CD4-positive, alpha-beta T cell (primary cell): ENCODE results near the gene MAN1A1. TPM values are rescaled to one million over a fixed set of nuclear protein-coding genes. Genes with fewer than 3 reads are reported as not detected.
A peak's percentile ranks its signal among the peaks of the same experiment; 100 is the strongest.

Experiments
- ATAC-seq: fragments of 200-7000 bp; cut with Tn5 transposase; one replicate; pipeline ENCODE4 v1.10.0; 2022; ENCODE audit warnings: mild to moderate bottlenecking; ENCODE audit not compliant: poor library complexity
- CTCF ChIA-PET: fragments of 350-600 bp; sonication (Branson Sonifier 250); formaldehyde crosslinking; loops from one replicate; lab custom pipeline; 2021; ENCODE audit warnings: antibody characterized with exemption, inconsistent platforms; lab: Charles Lee
- POLR2A ChIA-PET: fragments of 350-600 bp; sonication (Branson Sonifier 250); formaldehyde crosslinking; loops from one replicate; lab custom pipeline; 2021; ENCODE audit warnings: antibody characterized with exemption, inconsistent platforms; lab: Charles Lee
- DNase-seq, 14 experiments: peaks; one replicate each; pipeline ENCODE4 v3.0.0-alpha.2; 2013 to 2020; ENCODE audit warnings: mixed read lengths in 2 of 14
- H3K27ac ChIP-seq, 2 donors: one replicate each; pipeline versions ENCODE4 v1.5.1 to v1.7.0; 2013; ENCODE audit warnings: low read length in 2 of 2, low read depth in 1 of 2, mild to moderate bottlenecking in 1 of 2
- H3K27me3 ChIP-seq, 2 experiments: 1 replicate in 1 of 2; 2 replicates in 1 of 2; pipeline versions ENCODE4 v1.6.1 to v1.7.0; 2013; ENCODE audit warnings: low read length in 2 of 2, control low read depth in 1 of 2, mild to moderate bottlenecking in 1 of 2, moderate library complexity in 1 of 2; ENCODE audit not compliant: insufficient read depth in 2 of 2, control insufficient read depth in 1 of 2
- H3K36me3 ChIP-seq: one replicate; pipeline ENCODE4 v1.6.1; 2013; ENCODE audit warnings: low read length, control low read depth; ENCODE audit not compliant: insufficient read depth
- H3K4me1 ChIP-seq: one replicate; pipeline ENCODE4 v1.6.1; 2013; ENCODE audit warnings: low read length, control low read depth; ENCODE audit not compliant: insufficient read depth
- H3K4me3 ChIP-seq: one replicate; pipeline ENCODE4 v1.5.1; 2013; ENCODE audit warnings: mild to moderate bottlenecking, low read length, moderate library complexity
- H3K9me3 ChIP-seq, 2 experiments: 1 replicate in 1 of 2; 2 replicates in 1 of 2; pipeline versions ENCODE4 v1.6.1 to v1.7.0; 2013; ENCODE audit warnings: low read length in 2 of 2, mild to moderate bottlenecking in 2 of 2, control low read depth in 1 of 2, moderate library complexity in 1 of 2; ENCODE audit not compliant: control insufficient read depth in 1 of 2, insufficient read depth in 1 of 2
- H3K27ac Mint-ChIP-seq: one replicate; pipeline ENCODE4 v1.8.0; 2020; ENCODE audit warnings: mixed read lengths
- H3K27me3 Mint-ChIP-seq: one replicate; pipeline ENCODE4 v1.8.0; 2021; ENCODE audit warnings: mixed read lengths
- H3K36me3 Mint-ChIP-seq: one replicate; pipeline ENCODE4 v1.8.0; 2021; ENCODE audit warnings: low read depth, mixed read lengths
- H3K4me1 Mint-ChIP-seq: one replicate; pipeline ENCODE4 v1.8.0; 2021; ENCODE audit warnings: low read depth, mixed read lengths
- H3K4me3 Mint-ChIP-seq: one replicate; pipeline ENCODE4 v1.8.0; 2020; ENCODE audit warnings: mild to moderate bottlenecking, mixed read lengths
- H3K9me3 Mint-ChIP-seq: one replicate; pipeline ENCODE4 v1.8.0; 2020; ENCODE audit warnings: mixed read lengths
- intact Hi-C, 2 experiments: fragments of 100-400 bp; cut with DNase I in 1 of 2; cut with micrococcal nuclease in 1 of 2; formaldehyde crosslinking; loops; one replicate each; pipeline versions ENCODE4 v1.15.1 to v1.9.0; 2023 to 2025; cut with DNase I, micrococcal nuclease
- total RNA-seq, 174 experiments: library from RNA in 2 of 174; stranded (reverse) in 2 of 174; gene quantifications; one replicate each; pipeline ENCODE4 v1.2.3 and lab custom pipeline; 2021 to 2026
- TF ChIP-seq, protein P1 (sequence below): fragments of 200-600 bp; IDR thresholded peaks from one replicate; pipeline ENCODE4 v1.8.0; 2022; ENCODE audit warnings: antibody characterized with exemption, mild to moderate bottlenecking

Gene MAN1A1
- total RNA-seq, 2 experiments from 2014 or later = 4.5 to 4.9 TPM

DNA sequence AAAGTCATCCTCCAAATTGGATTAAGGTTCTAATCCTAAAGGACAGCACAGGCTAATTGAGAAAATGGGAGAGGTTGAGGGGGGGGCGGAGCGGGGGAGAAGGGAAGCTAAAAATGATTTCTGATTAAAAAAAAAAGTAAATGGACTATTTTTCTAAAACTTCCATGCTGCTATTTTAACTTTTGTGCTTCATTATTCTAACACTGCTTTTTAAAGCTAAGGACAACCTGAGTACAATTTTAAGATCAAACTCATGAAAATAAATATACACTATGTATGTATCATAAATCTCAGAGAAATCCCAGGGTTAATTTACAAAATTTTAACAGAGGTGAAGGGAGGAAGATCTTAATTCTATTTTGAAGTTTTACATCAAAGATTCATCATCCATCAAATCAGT, 4.4 kb downstream of the MAN1A1 start:
- TF ChIP-seq, protein P1, sequence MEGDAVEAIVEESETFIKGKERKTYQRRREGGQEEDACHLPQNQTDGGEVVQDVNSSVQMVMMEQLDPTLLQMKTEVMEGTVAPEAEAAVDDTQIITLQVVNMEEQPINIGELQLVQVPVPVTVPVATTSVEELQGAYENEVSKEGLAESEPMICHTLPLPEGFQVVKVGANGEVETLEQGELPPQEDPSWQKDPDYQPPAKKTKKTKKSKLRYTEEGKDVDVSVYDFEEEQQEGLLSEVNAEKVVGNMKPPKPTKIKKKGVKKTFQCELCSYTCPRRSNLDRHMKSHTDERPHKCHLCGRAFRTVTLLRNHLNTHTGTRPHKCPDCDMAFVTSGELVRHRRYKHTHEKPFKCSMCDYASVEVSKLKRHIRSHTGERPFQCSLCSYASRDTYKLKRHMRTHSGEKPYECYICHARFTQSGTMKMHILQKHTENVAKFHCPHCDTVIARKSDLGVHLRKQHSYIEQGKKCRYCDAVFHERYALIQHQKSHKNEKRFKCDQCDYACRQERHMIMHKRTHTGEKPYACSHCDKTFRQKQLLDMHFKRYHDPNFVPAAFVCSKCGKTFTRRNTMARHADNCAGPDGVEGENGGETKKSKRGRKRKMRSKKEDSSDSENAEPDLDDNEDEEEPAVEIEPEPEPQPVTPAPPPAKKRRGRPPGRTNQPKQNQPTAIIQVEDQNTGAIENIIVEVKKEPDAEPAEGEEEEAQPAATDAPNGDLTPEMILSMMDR = no peak
- no peaks in the 10 kb centered on the region for H3K27me3 Mint-ChIP-seq
- intact Hi-C loops = loop anchor here in 1 of 2 experiments (10.0 kb wide), 3 partner anchors 410 to 1990 kb away; partner anchors contain the start of genes MCM9, NUS1 and TBC1D32
- ChIA-PET POLR2A (interaction anchor here (2.5 kb wide), 1 partner anchor 31 kb away, joined by 10 read pairs; no protein-coding TSS in a partner anchor), CTCF (no interaction called here)
- H3K36me3 Mint-ChIP-seq = peaks cover 6% of the 10 kb centered on the region
- no peaks in the 10 kb centered on the region for H3K9me3 ChIP-seq
- no peak for ATAC-seq
- H3K9me3 Mint-ChIP-seq = no peaks in the 10 kb centered on the region
- H3K4me1 ChIP-seq = peaks cover 30% of the 10 kb centered on the region
- H3K27me3 ChIP-seq = no peaks in the 10 kb centered on the region
- no peak overlapping the region for H3K4me3 ChIP-seq
- H3K27ac ChIP-seq = no peak overlapping the region
- peak overlapping the region; percentile 0 for H3K4me3 Mint-ChIP-seq
- H3K36me3 ChIP-seq = no peaks in the 10 kb centered on the region
- no peak overlapping the region for H3K27ac Mint-ChIP-seq
- peaks cover 66% of the 10 kb centered on the region for H3K4me1 Mint-ChIP-seq
- DNase-seq = no peak

DNA sequence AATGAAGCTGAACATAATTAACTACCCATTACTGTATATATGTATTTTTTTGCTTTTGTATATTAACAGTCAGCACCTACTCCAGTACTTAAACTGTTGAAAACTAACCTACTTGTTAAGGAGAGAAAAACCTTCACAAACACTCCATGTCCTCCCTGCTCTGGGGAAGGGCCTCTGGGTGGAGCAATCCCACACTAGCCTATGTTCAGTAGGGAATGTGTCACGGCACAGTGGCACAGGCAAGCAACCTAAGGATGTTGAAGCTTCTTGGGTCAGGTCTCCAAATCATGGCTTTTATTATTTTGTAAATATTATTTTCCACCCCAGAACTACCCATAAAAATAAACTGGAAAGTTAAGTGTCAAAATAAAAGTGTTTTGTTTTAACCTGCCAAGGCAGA, 5.3 kb downstream of the MAN1A1 start:
- H3K36me3 Mint-ChIP-seq = peaks cover 5% of the 10 kb centered on the region

DNA sequence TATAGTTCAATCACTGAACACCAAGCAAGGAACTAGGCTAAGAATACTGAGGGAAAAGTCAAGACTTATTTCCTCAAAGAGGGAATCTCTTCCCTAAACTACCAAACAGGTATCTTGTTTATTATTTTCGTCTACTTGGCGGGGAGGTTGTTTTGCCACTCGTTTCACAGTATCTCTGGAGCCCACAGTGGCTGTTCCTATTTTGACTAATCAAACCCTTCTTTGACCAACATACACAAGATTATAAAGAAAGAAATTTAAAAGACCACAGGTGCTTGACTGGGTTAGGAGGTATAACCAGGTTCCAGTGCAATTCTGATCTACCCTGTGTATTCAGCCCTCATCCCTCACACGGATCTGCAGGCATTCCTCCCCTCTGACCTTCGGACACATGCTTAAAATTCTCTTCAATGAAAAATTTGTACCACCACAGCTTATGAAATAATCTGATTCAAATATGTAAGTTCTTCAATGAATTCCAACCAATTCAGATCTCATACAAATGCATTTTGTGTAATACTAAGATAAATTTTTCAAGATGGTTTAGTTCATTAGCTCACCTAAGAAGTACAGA, 5.9 kb downstream of the MAN1A1 start:
- intact Hi-C loops = loop anchor here in 1 of 2 experiments (10.0 kb wide), 3 partner anchors 409 to 1991 kb away; partner anchors contain the start of genes MCM9, NUS1 and TBC1D32
- CTCF ChIA-PET = interaction anchor here (0.7 to 2.7 kb wide), 2 partner anchors 9 to 458 kb away, joined by 3 to 8 read pairs; no protein-coding TSS in a partner anchor

More for the DNA sequence above, 5.3 kb downstream of the MAN1A1 start:
- H3K4me1 ChIP-seq = peaks cover 32% of the 10 kb centered on the region
- no peak overlapping the region for H3K27ac ChIP-seq
- intact Hi-C loops = loop anchor here in 1 of 2 experiments (10.0 kb wide), 3 partner anchors 410 to 1990 kb away; partner anchors contain the start of genes MCM9, NUS1 and TBC1D32
- peak overlapping the region; percentile 6 for H3K27ac Mint-ChIP-seq
- CTCF ChIA-PET = interaction anchor here (2.7 kb wide), 1 partner anchor 10 kb away, joined by 8 read pairs; no protein-coding TSS in a partner anchor
- TF ChIP-seq, protein P1 = no peak
- H3K4me3 ChIP-seq = no peak overlapping the region
- no peaks in the 10 kb centered on the region for H3K27me3 Mint-ChIP-seq
- DNase-seq (no peak), ATAC-seq (no peak)
- H3K4me3 Mint-ChIP-seq = no peak overlapping the region
- no peaks in the 10 kb centered on the region for H3K36me3 ChIP-seq
- no peaks in the 10 kb centered on the region for H3K9me3 ChIP-seq
- H3K9me3 Mint-ChIP-seq = no peaks in the 10 kb centered on the region
- POLR2A ChIA-PET = interaction anchor here (1.2 to 2.5 kb wide), 2 partner anchors 10 to 30 kb away, joined by 5 to 10 read pairs; no protein-coding TSS in a partner anchor
- H3K4me1 Mint-ChIP-seq = peaks cover 66% of the 10 kb centered on the region
- H3K27me3 ChIP-seq = no peaks in the 10 kb centered on the region

More for the DNA sequence above, 5.9 kb downstream of the MAN1A1 start:
- Mint-ChIP-seq H3K27me3 (no peaks in the 10 kb centered on the region), H3K4me1 (peaks cover 66% of the 10 kb centered on the region), H3K9me3 (no peaks in the 10 kb centered on the region), H3K27ac (peak overlapping the region; percentile 6), H3K4me3 (no peak overlapping the region), H3K36me3 (peaks cover 5% of the 10 kb centered on the region)
- DNase-seq = no peak
- Histone ChIP-seq H3K9me3 (no peaks in the 10 kb centered on the region), H3K27me3 (no peaks in the 10 kb centered on the region), H3K4me3 (no peak overlapping the region), H3K4me1 (peaks cover 32% of the 10 kb centered on the region), H3K36me3 (no peaks in the 10 kb centered on the region), H3K27ac (no peak overlapping the region)
- TF ChIP-seq, protein P1 = no peak
- ATAC-seq = no peak
- POLR2A ChIA-PET = interaction anchor here (1.1 to 2.5 kb wide), 3 partner anchors 9 to 29 kb away, joined by 3 to 10 read pairs (median 5); no protein-coding TSS in a partner anchor
